ENCODE data around the gene SLC24A4.

Gene SLC24A4

GRCh38 chr14:92463141-92463540 lies 140.2 kb downstream of the SLC24A4 start:
- TF ChIP-seq, protein P1, sequence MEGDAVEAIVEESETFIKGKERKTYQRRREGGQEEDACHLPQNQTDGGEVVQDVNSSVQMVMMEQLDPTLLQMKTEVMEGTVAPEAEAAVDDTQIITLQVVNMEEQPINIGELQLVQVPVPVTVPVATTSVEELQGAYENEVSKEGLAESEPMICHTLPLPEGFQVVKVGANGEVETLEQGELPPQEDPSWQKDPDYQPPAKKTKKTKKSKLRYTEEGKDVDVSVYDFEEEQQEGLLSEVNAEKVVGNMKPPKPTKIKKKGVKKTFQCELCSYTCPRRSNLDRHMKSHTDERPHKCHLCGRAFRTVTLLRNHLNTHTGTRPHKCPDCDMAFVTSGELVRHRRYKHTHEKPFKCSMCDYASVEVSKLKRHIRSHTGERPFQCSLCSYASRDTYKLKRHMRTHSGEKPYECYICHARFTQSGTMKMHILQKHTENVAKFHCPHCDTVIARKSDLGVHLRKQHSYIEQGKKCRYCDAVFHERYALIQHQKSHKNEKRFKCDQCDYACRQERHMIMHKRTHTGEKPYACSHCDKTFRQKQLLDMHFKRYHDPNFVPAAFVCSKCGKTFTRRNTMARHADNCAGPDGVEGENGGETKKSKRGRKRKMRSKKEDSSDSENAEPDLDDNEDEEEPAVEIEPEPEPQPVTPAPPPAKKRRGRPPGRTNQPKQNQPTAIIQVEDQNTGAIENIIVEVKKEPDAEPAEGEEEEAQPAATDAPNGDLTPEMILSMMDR (conservative IDR thresholded peaks at IDR 0.05; ENCODE audit: control insufficient read depth, insufficient read depth, low read depth, low read length), result no peak
- DNase-seq (ENCODE audit: low read depth), result no peak

GRCh38 chr14:92464156-92464555 lies 141.2 kb downstream of the SLC24A4 start:
- H3K4me3 ChIP-seq (ENCODE audit: control insufficient read depth, low read depth, low read length), result no peak overlapping the region
- TF ChIP-seq, protein P1 (conservative IDR thresholded peaks at IDR 0.05; ENCODE audit: control insufficient read depth, insufficient read depth, low read depth, low read length), result no peak
- no peak for DNase-seq (ENCODE audit: low read depth)

More at GRCh38 chr14:92463141-92463540, 140.2 kb downstream of the SLC24A4 start:
- no peak overlapping the region for H3K4me3 ChIP-seq (ENCODE audit: control insufficient read depth, low read depth, low read length)

GRCh38 chr14:92464716-92465115 lies 141.8 kb downstream of the SLC24A4 start:
- H3K4me3 ChIP-seq (ENCODE audit: control insufficient read depth, low read depth, low read length), result no peak overlapping the region
- DNase-seq (ENCODE audit: low read depth), result no peak
- TF ChIP-seq, protein P1 (conservative IDR thresholded peaks at IDR 0.05; ENCODE audit: control insufficient read depth, insufficient read depth, low read depth, low read length), result no peak

GRCh38 chr14:92465353-92466055 lies 142.5 kb downstream of the SLC24A4 start:
- no peak overlapping the region for H3K4me3 ChIP-seq (ENCODE audit: control insufficient read depth, low read depth, low read length)
- DNase-seq (ENCODE audit: low read depth), result no peak
- TF ChIP-seq, protein P1 (conservative IDR thresholded peaks at IDR 0.05; ENCODE audit: control insufficient read depth, insufficient read depth, low read depth, low read length), result no peak

- TF ChIP-seq, protein P1 (conservative IDR thresholded peaks at IDR 0.05; ENCODE audit: control insufficient read depth, insufficient read depth, low read depth, low read length), result no peak
- peak; percentile 26 for DNase-seq (ENCODE audit: low read depth)
- no peak overlapping the region for H3K4me3 ChIP-seq (ENCODE audit: control insufficient read depth, low read depth, low read length)
These were observed 143.1 kb downstream of the SLC24A4 start for GRCh38 chr14:92466059-92466458.

GRCh38 chr14:92469515-92469914 lies 146.6 kb downstream of the SLC24A4 start:
- H3K4me3 ChIP-seq (ENCODE audit: control insufficient read depth, low read depth, low read length), result no peak overlapping the region
- TF ChIP-seq, protein P1 (conservative IDR thresholded peaks at IDR 0.05; ENCODE audit: control insufficient read depth, insufficient read depth, low read depth, low read length), result no peak
- no peak for DNase-seq (ENCODE audit: low read depth)

Measured in fibroblast of mammary gland (primary cell).